ENCODE data around the gene OLR1.

DNA sequence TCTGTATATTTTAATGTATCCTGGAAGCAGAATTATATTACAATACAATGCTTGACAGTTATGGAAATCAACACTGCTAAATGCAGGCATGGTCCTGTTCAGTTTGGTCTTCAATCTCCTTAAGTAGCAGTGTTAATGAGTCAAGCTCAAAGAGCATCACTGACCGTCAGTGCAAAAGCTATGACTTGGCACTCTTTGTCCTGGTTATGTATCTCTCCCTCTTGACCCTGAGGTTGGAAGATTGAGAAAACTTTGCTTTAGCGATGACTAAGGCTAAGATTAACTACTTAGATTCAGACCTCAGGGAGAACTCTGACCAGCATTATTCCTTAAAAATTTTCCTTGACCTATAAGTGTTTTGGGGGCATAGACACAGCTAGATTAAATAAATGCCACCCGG is 52.9 kb downstream of the OLR1 start:
- TF ChIP-seq, protein P1, sequence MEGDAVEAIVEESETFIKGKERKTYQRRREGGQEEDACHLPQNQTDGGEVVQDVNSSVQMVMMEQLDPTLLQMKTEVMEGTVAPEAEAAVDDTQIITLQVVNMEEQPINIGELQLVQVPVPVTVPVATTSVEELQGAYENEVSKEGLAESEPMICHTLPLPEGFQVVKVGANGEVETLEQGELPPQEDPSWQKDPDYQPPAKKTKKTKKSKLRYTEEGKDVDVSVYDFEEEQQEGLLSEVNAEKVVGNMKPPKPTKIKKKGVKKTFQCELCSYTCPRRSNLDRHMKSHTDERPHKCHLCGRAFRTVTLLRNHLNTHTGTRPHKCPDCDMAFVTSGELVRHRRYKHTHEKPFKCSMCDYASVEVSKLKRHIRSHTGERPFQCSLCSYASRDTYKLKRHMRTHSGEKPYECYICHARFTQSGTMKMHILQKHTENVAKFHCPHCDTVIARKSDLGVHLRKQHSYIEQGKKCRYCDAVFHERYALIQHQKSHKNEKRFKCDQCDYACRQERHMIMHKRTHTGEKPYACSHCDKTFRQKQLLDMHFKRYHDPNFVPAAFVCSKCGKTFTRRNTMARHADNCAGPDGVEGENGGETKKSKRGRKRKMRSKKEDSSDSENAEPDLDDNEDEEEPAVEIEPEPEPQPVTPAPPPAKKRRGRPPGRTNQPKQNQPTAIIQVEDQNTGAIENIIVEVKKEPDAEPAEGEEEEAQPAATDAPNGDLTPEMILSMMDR (IDR thresholded peaks at IDR 0.05), result no peak
- TF ChIP-seq POLR2A (IDR thresholded peaks at IDR 0.05), result no peak
